GM18907 (cell line): ENCODE results near the gene VPS16.
"Not testable (repeated sequence)": the region's sequence is repeated elsewhere in the genome, so short reads cannot be mapped to it uniquely, and the experiment has no call there.

Source experiments
- ATAC-seq: cut with Tn5 transposase; IDR thresholded peaks from one replicate; pipeline ENCODE4 v1.9.1; 2021; ENCODE audit warnings: mild to moderate bottlenecking, moderate library complexity; ENCODE audit not compliant: unreplicated experiment

VPS16 gene

GRCh38 chr20:2806351-2806701, 34.2 kb upstream of the VPS16 start:
- no peak for ATAC-seq

GRCh38 chr20:2807019-2807418, 33.5 kb upstream of the VPS16 start:
- ATAC-seq, result no peak

GRCh38 chr20:2807929-2808328, 32.6 kb upstream of the VPS16 start:
- ATAC-seq, result not testable (repeated sequence)

GRCh38 chr20:2809690-2810089, 30.9 kb upstream of the VPS16 start:
- ATAC-seq, result no peak

- ATAC-seq, result no peak
These were observed 28.4 kb upstream of the VPS16 start for GRCh38 chr20:2812189-2812588.

GRCh38 chr20:2814076-2814475, 26.5 kb upstream of the VPS16 start:
- no peak for ATAC-seq

- no peak for ATAC-seq
These were observed 25.9 kb upstream of the VPS16 start, which contains the start of gene C20orf141 for GRCh38 chr20:2814587-2815051. Gene C20orf141 (plus strand): TSS chr20:2814987. CDS start chr20:2815185, 198 bp downstream.

GRCh38 chr20:2815242-2815900, 25.2 kb upstream of the VPS16 start:
- ATAC-seq, result no peak

GRCh38 chr20:2816030-2816582, 24.4 kb upstream of the VPS16 start, which contains the start of gene TMEM239:
Gene TMEM239 (plus strand): TSS chr20:2816364. CDS start chr20:2816555, 191 bp downstream.
- ATAC-seq, result no peak

GRCh38 chr20:2816583-2817340, 23.8 kb upstream of the VPS16 start:
- ATAC-seq, result no peak

GRCh38 chr20:2817341-2817726, 23.2 kb upstream of the VPS16 start:
- no peak for ATAC-seq

GRCh38 chr20:2817891-2818595, 22.5 kb upstream of the VPS16 start:
- no peak for ATAC-seq

- ATAC-seq, result no peak
These were observed 20.3 kb upstream of the VPS16 start for GRCh38 chr20:2820084-2820895.

- no peak for ATAC-seq
These were observed 19.4 kb upstream of the VPS16 start for GRCh38 chr20:2820896-2821869.

GRCh38 chr20:2822073-2822472, 18.5 kb upstream of the VPS16 start:
- ATAC-seq, result no peak

- ATAC-seq, result no peak
These were observed 14.8 kb upstream of the VPS16 start for GRCh38 chr20:2825761-2826160.

GRCh38 chr20:2826655-2827054, 13.9 kb upstream of the VPS16 start:
- no peak for ATAC-seq

- ATAC-seq, result no peak
These were observed 11.2 kb upstream of the VPS16 start for GRCh38 chr20:2829376-2829775.

GRCh38 chr20:2831206-2831605, 9.3 kb upstream of the VPS16 start:
- not testable (repeated sequence) for ATAC-seq
